ENCODE measurements around the gene PAQR4.

The PAQR4 gene

DNA sequence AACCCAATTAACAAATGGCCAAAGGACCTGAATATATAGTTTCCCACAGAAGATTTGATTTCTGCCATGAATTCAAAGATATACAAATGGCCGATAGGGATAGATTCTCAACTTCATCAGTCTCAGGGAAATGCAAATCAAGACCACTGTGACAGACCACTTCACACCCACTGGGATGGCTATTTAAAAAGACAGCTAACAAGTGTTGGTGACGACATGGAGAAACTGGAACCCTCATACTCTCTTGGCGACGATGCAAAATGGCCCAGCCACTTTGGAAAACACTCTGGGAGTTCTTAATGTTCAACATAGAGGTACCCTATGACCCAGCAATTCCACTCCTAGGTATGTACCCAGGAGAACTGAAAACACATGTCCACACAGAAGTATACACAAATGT is 22.5 kb upstream of the PAQR4 start:
- DNase-seq = no peak

DNA sequence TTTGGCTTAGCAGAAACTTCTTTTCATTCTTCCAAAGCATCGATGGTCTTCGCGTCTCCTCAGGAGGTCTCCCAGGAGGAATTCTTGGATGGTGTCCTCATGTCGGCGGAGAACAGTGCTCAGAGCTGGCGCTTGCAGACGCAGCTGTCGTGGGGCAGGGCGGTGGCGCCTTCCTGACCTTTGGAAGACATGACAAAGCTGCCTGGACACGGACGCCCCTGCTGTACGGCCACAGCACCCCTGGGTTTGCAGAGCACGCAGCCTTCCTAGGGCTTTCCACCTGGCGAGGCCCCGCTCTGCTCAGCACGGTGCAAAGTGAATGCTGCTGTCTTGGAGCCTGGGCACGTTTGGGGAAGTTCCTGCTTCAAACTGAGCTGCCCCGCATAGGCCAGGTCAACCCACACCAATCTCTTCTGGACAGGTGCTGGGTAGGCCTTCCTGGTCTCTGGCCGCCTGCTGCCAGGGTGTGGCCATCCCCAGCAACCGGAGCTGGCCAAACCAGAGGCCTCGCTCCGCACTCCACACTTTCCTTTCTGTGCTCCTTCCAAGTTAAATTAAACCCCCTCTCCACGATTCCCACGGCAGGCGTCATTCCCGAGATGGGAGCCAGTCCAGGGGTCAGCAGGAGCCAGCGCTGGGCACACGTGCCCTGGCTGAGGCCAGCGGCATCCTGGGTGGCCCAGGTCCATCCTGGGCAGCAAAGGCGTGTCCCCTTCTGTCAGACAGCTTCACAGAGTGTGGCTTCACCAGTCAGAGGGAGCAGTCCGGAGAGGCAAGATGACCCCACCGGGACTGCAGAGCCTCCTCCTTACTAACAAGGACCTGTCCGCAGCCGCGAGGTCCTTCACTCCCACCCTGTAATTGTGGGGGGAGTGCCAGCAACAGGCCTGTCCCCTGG is 20.1 kb upstream of the PAQR4 start:
- no peak for DNase-seq

DNA sequence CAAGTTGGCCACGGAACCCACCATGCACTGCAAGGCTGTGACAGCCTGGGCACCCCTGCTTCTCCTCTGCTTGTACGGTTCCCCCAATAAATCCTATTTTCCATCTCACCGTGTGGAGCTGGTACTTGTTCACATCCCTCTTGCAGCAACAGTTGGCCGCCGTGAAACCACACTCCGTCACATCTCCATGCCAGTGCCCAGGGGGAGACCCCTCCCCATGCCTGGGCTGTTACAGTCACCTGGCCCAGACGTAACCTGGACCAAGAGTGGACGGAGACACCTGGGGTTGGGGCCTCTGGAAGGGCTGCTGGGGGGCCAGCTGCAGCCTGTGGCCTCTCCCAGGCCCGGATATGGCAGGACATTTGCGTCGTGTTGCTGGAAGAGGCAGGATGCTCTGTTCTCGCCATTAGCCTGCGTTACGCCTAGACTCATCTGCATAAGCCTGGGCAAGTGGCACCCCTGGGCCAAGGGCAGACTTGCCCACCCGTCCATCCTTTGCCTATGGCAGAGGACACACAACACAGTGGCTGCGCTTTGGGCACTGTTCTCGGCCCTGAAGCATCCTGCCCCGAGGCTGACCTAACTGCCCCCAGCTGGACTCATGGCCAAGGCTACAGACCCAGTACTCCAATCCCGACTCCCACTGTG is 19.3 kb upstream of the PAQR4 start:
- no peak for DNase-seq

DNA sequence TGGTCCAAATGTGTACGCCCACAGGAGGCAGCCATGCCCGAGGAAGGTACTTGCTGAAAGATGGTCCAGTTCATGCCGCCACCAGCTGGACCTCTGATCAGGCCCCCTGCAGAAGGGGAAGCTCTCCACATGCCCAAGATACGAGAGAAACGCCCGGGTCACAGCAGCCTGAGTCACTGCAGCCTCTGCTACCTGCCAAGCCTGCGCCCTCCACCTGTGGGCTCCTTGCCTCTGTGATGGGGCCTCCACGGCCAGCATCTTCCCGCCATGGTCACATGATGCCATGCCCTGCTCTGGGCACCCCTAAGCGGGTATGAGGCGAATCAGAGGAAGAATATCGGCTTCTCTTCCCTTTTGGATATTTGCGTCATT is 18.8 kb upstream of the PAQR4 start:
- no peak for DNase-seq

DNA sequence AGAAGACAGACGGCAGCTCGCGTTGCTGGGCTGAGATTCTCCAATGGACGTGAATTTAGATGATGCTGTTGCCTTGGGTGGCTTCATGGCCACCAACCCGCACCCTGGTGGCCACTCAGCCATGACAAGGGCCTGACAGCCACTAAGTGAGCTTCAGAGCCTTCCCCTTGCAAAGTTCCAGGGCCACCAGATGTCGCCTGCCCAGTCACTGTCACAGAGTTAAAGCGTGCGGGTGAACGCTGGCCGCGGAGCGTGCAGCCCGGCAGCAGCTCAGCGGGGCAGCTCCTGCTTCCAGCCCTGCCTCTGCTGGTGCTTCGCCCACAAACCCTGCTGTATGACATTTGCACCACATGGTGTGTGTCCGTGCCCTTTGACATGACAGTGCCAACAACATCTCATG is 18.4 kb upstream of the PAQR4 start:
- DNase-seq = no peak

DNA sequence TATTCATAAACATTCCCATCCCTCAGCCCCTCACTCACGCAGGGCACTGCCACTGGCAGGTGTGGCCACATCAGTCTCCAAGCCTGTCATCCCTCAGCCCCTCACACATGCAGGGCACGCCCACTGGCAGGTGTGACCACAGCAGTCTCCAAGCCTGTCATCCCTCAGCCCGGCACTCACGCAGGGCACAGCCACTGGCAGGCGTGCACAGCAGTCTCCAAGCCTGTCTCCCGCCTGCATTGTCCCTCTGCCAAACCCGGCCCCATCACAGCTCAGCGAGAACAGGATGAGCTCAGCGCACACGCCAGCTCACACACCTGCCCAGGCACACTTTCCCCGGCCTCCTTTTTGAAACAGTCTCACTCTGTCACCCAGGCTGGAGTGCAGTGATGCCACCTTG is 16.5 kb upstream of the PAQR4 start:
- DNase-seq = no peak

DNA sequence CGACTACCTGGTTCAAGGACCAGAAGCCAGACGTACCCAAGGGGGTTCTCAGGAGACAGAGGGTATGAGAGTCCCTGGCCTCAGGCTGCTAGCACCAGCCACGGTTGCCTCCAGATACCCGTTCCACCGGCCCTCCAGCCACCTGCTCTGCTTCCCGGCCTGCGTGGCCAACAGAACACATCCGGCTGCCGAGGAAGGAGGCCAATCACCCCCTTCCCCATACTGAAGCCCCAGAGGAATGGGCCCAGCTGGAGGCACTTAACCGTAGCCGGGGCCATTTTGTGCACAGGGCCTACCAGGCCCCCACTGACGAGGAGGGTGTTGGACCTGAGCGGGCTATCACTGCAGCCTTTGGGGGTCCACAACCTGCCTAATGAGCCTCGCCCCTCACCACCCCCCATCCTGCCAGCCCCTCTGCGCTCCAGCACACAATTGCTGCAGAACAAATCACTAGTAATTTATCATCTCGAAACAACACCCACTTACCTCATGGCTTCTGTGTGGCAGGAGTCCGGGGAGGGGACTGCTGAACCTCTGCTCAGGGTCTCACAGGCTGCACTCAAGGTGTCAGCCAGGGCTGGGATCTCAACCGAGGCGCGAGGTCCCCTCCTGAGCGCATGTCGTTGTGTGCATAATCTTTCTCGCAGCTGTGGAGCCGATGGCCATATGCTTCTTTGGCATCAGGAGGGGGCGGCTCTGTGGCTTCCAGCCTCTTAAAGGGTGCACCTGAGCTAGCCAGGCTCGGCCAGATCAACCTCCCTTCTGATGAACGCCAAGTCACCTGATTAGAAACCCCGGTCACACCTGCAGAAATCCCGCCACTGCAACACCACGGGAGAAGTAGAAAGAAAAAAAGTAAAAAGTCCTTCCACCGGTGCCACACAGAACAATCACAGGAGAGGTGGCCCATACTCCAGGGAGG is 15.2 kb upstream of the PAQR4 start:
- DNase-seq = no peak

DNA sequence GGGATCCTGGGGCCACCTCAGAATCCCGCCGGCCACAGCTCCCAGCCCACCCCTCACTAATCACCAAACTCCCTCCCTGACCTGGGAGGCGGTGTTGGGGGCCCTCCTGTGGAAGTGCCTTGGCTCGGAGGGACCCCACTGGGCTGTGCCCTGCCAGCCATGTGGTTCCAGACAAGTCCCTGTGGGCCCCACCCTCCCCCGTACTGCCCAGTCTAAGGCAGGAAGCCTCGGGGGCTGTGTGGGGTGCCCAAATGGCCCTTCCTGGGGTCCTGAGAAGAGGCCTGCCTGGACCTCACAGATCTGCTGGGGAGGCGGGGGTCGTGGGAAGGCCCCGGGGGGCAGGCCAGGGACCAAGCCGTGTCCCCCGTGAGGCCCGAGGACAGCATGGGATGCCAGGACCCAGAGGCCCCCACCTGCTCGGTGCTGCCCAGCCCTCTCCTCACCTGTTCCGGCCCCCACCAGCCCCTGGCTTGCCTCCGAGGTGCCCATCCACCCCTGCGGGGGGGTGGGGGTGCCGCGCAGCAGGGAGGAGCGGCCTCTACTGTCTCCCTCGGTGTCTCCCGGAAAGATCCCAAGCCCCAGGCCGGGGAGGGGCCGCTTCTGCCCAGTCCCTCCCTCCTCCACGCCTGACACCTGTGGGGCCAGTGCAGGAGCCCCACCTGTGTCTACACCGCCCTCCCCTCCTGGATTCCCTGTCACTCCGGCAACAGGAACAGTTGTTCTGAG is 14.3 kb upstream of the PAQR4 start:
- DNase-seq = no peak

DNA sequence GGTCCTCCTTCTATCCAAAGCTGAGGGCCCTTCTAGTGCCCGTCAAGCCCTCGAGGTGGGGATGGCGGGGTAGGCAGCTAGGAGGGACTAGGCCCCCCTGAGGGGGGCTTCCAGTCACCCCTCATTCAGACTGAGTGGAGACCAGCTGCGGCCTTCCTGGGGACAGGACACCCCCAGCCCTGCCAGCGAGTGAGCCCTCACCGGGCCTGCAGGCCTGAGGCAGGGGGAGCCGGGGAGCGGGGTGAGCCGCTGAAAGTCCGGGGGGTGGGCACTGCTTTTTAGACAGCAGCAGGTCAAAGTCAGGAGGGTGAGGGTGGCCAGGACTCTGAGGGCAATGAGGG is 13.7 kb upstream of the PAQR4 start:
- DNase-seq = no peak

DNA sequence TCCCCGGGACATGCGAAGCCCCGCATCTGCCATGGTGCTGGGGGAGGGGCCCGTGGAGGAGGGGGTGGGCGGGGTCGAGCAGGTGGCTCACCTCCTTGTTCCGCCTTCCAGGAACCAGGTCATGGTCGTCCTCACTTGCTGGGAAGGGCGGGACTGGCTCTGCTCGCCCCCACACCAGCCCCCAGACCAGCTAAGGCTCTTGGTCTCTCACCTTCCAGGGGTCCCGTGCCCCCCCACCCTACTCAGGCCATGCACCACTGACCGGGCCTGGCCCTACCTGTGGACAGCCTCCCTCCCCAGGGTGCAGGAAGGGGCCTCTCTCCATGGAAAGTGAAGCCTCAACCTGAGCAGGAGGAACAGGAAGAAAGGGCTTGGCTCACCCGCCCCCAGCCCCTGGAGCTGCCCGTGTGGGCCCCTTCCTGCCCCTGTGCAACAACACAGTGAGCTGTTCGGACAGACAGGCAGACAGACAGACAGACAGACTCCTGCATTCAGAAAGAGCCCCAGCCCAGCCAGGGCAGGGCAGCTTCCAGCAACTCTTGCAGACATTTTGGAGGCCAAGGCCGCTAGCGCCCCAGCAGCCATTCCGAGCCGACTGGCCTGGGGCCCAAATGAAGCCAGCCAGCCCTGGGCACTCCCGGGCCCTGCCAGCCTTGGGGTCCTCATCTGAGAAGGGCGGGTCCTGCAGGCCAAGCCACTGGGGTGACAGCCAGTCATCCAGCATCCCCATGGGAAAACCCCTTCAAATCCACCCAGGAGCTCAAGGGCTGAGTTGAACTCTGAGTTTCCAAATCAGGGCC is 13.2 kb upstream of the PAQR4 start:
- no peak for DNase-seq

DNA sequence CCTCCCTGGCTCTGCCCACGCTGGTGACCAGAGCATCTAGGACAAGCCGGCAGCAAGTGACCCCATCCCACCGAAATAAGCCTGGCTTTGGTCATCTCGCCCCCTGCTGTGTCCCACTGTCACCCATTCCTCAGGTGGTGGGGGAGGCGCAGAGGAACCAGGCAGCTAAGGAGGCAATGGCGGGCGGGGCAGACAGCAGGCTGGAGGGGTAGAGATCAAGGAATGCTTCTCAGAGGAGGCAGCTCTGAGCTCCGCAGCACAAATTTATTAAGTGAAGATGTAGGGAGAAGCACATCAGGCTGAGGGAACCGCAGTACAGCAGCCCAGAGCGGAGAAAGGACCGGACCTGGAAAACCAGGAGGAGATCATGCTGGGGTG is 12.6 kb upstream of the PAQR4 start:
- no peak for DNase-seq

DNA sequence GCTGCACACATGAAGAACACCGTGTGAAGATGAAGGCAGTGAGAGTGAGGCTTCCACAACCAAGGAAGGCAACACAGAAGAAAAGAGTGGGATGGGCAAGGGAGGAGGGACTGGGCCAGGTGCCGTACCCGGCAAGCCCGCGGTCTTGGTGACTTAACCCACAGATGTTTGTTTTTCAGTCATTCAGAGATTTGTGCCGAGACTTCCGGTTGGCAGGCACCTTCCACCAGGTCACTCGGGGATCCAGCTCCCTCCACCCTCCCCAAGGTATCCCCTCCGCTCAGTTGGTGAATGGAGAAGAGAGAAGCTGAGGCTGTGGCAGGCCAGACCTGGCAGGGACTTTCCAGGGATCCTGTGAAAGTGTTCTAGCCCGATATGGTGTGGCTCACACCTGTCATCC is 9.9 kb upstream of the PAQR4 start:
- DNase-seq = no peak

DNA sequence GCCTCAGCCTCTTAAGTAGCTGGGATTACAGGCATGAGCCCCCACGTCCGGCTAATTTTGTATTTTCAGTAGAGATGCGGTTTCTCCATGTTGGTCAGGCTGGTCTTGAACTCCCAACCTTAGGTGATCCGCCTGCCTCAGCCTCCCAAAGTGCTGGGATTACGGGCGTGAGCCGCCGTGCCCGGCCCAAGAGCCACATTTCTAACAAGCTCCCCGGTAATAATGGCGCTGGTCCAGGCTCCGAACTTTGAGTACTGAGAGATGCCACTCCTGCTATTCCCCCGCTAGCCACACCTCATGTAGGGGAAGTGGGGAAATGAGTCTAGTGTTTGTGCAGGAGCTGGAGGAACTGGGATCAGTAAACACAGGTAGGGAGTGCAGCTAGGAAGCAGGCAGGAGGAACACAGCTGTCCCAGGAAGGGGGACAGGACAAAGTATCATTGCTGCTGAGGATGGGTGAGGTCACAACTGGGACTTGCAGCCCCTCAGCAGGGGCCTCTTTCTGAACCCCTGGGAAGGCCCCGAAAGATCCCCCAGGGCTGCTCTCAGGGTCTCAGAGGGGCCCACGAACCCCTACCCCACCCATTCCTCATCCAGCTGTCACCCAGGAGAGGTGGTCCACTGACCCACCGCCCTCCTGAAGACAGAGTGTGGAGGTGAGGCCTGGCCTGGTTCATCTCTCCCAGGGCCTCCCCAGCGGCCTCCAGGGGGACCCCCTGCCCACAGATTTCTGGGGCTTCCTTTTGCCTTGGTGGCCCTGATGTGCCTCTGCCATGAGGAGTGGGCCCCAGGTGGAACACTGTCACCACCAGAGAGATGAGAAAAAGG is 8.8 kb upstream of the PAQR4 start:
- DNase-seq = no peak

DNA sequence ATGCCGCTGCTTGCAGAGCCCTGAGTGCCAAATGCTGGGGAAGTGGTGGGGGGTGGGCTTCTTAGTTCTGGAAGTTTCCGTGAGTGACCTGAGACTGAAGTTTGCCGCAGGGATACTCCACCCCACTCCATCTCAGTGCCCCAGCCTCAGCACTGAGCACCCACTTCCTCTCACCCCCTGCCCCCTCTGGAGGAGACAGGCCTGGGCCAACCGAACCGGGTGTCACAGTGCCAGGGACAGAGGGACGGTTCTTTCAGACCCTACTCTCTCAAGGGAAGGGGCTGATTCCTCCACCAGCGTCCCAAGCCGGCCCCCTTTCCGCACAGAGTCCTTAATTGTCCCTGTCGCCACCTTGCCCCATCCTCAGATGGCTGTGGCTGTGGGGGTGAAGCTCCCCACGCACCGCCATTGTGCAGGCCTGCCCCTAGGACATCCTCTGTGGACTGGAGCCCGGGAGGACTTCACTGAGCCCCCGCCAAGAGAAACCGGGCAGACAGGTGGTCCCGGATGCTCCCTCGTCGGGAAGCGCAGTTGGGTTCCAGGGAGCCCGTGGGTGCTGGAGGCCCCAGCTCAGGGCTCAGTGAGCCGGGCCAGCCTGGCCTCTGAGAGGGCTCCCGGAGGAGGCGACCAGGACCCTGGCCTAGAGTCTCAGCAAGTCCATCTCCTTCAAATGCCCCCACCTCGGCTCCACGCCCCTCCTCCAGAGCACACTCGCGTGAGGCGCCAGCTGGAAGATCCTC is 6.6 kb upstream of the PAQR4 start:
- DNase-seq = no peak

DNA sequence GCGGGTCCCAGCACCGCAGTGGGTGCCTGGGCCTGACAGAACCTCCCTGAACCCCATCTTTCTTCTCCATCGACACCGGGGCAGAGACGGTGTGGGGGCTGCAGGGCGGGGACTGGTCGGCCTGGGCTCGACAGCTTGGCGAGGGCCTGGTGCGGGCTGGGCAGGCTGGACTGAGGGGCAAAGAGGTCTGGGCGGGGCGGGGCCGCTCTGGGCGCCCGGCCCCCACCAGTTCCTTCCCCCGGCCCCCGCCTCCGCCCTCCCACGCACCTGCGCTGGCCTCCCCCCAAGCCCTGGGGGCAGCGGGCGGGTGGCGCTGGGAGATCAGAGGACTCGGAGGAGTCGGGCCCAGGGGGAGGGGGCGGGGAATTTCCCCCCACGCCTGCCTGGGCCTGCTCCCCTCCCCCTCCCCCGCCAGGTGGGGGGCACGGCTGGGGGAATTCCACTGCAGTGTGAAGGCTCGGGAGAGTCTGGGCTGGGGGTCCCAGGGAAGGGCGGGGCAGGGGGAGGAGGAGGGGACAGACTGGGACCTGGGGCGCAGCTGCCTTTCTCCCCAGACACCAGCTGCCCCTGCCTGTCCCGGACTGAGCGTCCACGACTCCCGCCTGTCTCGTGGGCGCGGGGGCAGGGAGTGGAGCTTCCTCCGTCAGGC is 6.0 kb upstream of the PAQR4 start:
- DNase-seq = peak; percentile 38

DNA sequence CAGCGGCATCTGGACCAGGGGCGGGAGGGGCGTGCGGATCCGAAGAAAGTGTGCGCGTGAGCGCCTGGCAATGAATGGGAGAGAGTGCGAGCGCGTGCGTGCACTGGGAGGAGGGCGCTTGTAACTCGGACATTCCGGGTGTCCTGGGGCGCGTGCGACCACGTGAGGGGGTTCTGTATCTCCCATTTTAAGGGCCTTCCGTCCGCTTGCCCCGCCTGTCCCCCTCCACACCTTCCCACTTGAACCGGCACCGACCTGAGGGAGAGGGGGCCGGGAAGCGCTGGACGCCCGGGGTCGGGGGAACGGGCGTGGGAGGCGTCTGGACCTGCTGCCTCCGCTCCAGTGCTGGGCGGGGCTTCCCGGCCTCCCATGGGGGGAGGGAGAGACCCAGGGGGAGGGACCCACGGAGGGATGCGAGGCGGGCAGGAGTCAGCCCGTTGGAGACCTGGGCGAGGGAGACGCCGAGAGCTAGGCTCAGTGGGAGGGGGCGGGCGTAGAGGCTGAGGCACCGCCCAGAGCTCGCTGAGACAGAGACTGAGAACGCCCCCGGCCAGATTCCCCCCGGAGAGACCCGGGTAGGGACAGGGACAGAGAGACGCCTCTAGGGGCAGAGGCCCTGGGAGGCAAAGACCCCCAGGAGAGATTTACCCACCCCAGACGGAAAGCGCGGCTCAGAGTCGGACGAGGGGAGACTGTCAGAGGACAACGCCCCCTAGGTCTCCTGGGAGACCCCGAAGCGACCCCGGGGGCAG is 5.2 kb upstream of the PAQR4 start, which contains the start of gene KREMEN2:
Gene KREMEN2 (plus strand): TSS at position 553 of the 752 bp plus-strand sequence. CDS start 246 bp downstream, outside the sequence.
- DNase-seq = peak; percentile 60

DNA sequence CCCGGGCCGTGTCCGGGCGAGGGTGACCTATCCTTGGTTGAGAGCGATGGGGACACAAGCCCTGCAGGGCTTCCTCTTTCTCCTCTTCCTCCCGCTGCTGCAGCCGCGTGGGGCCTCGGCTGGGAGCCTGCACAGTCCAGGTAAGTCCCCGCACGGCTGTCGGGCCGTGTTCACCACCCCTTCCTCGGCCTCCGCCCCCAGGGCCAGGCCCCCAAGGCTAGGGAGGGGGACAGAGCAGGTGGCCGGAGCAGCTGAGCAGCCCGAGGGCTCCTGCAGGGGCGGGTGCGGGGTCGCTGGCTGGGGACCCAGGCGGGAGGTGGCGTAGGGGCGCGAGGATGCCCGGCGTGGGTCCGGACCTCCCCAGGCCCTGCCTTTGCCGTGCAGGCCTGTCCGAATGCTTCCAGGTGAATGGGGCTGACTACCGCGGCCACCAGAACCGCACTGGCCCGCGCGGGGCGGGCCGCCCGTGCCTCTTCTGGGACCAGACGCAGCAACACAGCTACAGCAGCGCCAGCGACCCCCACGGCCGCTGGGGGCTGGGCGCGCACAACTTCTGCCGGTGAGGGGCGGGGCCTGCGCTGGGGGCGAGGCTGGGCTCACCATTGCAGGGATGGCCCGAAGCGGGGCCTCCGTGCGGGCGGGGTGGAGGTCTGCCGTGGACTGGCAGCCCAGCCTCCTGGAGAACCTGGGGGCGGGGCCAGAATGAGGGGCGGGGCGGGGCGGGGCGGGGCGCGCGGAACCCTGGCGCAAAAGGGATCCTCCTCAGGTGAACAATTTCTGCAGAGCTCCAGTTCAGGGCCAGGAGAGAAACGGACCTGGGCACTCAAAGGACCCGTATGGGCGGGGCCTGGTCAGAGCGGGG is 4.4 kb upstream of the PAQR4 start:
- peak; percentile 60 for DNase-seq
